HG03460 (cell line): ENCODE measurements around the gene CD59.
"Not testable (repeated sequence)": the region's sequence is repeated elsewhere in the genome, so short reads cannot be mapped to it uniquely, and the experiment has no call there.

Experiments used
- ATAC-seq: cut with Tn5 transposase; IDR thresholded peaks from one replicate; pipeline ENCODE4 v1.9.1; 2021; ENCODE audit not compliant: unreplicated experiment

CD59 gene

DNA sequence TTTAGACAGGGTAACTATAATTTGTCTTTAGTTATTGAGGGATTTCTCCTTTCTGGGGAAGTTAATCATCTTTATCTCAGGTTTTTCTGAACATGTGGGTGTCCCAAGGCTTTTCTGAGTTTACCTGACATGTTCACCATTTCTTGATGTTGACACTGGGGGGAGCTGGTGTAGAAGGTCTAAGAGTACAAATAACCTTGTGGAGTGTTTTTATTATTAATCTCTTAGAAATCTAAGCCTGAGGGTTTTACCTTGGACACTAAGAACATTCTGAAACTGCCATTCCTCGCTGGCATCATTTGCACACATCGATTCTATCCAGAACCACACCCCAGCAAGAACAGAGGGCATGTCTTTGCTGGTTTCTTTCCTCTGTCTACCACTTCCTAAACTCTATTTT lies 20.0 kb downstream of the CD59 start:
- ATAC-seq = no peak

DNA sequence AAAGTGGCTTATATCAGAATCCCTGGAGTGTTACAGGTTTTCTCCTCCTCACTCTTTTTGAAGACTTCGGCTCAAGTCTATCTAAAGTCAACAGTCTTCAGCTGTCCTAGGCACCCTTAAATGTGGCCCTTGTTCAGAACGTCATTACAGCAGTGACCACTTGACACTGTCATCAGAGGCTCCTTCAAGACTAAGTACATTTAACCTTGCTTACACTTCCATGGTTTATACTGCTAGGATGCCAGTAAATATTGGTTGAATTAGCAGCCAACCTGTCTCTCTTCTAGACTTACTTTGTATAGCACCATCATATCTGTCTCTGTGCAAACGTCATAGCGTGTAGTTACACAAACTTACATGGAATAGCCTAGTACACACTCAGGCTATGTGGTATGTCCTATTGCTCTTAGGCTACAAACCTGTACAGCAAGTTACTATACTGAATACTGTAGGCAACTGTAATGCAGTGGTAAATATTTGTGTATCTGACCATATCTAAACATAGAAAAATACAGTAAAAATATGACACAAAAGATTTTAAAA lies 22.3 kb downstream of the CD59 start:
- no peak for ATAC-seq

DNA sequence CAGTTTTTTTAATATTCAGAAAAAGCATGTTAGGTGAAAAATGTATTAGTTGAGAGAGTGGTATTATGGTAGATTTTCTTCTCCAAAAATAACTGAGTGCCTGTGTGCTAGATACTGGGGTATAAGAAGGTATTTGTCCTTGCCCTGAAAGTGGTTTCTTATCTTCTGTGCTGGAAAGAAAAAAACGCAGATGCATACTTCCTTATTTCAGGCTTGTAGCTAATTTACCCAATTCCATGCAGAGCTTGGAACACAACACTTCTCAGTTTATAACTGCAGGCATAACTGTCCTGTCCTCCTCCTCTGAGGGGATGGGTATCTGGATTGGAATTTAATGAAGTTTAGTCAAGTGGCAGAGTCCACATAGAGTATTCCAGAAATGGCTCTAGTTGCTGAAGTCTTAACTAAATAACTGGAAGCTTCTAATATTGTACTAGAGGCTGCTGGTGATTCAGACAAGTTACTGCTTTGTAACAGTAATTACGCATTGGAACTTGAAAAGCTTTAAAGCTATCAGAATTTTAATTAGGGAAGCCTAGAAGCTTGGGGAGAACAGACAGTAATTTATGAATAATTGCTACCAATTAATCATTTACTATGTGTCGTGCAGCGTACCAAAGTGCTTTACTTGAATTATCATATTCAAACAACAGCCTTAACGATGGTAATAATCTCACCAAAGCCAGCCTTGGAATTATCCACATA lies 22.9 kb downstream of the CD59 start:
- no peak for ATAC-seq

DNA sequence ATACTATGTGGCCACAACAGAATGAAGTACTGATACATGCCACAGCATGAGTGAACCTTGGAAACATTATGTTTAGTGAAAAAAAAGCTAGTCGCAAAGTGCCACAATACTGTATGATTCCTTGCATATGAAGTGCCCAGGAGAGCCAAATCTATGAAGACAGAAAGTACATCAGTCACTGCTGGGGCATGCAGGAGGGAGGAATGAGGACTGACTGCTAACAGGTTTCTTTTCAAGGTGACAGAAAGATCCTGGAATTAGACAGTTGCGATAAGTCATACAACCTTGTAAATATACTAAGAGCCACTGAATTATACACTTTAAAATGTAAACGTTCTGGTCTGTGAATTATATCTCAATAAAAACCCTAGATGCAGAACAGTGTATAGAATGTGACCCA lies 23.8 kb downstream of the CD59 start:
- no peak for ATAC-seq

DNA sequence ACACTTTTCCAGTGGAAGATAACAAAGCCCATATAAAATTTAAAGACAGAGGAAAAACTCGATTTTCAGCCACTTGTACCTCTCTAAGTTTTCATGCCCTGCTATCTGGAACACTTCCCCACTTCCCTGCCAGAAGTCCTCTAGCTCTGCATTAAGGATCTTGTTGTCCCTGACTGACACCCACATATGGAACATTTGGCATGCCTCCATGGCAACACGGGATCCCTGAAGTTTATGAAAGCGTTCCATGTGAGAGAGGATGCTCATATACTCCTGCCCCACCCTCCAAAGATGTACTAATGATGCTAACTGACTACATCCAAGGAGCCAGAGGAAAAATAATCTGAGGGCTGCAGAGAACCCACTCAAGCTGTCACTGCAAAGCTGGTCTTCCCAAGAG lies 26.8 kb downstream of the CD59 start:
- no peak for ATAC-seq

DNA sequence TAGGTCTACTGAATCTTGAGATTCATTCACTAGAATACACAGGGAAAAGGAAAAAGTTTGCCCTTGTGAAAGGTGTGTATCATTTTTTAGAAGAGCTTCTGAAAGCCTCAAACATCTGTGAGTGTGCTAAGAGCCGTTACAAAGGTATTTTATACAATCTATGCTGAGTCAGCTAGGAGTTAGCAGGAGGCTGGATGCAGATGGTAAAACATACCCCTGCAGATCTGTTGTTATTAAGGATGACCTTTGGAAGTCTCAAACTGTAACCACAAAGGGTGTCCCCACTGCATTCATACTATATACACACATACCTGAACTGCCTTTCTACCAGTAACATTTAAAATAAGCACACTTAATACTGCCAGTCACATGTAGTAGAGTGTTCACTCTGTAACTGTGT lies 27.2 kb downstream of the CD59 start:
- ATAC-seq = no peak

DNA sequence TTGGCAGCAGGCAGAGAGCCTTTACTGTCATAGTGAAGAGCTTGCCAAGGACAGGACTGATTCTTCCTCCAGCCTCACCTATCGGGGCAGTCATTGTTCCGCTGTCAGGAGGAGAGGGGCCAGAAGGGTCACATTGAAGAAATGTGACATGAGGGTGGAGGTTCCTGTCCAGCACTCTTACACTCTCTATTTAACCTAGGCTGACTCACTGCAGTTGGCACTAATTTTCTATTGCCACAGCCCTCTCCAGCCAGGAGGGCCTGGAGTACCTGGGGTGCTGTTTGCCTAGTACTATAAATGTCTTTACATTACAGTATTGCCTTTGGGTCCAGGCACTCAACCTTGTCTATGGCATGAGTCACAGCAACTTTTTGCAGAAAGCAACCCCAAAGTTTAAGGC lies 28.4 kb downstream of the CD59 start:
- ATAC-seq = not testable (repeated sequence)

DNA sequence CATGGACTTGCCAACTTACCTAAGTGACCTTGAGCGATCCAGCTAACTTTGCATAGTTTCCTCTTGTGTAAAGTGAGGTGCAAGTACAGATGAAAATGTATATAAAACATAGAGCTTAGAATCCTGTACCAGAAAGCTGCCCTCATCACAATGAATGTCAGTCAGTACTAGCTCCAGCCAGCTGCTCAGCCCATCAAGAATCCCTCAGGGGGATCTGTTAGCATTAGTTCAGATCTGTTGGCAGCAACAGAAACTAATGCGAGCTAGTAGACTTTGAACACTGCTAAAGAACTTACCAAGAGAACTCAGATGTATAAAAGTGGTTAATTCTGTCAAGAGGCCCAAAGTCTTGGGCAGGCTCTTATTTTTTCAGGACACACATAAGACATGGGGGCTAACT lies 29.3 kb downstream of the CD59 start:
- ATAC-seq = no peak

DNA sequence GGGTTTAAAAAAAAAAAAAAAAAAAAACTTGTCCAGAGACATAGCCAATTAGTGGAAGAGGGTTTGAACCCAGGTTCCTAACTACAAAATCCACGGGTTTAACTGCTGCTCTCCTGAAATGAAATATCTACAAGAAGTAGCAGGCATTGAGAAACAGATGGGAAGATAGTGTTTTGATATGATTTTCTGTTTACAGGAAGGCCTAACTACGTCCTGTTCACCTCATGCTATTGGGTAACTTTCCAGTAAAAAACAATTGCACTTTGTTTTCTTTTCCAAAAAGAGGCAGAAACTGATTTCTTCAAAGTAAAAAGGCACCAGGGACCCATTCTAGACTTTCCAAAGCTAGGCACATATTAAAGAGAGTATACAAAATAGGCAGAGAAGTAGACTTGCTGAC lies 29.7 kb downstream of the CD59 start:
- ATAC-seq = no peak

DNA sequence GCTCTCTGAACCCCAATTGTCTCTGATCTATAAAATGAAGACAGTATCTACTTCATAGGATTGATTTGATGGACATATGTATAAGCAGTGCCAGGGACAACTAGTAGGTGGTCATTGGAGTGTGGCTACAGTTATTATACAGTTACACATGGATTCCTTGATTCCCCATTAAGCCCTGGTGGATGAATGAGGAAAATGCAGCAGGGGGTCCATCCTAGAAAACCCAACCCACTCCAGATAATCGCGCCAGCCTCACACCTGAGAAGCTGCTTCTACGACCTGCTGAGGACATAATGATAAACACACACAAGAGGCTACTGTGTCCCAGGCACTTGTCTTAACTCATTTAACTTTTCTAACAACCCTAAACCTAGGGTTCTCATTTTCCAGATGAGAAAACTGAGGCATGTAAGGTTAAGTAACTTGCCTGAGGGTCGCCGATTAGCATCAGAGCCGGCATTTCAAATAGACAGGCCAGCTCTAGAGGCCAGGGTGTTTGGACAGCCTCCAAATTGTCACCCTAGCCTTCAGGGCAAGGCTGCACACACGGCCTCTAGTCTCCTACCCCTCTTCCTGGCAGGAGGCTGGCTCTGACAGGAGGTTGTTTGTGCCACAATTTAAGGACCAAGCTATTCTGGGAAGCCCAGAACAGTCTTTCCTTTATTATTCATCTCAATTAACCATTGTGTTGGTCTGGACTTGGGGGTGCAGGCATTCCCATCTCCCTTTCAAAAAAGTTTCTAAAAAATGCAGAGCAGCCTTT lies 31.8 kb downstream of the CD59 start:
- ATAC-seq = no peak

DNA sequence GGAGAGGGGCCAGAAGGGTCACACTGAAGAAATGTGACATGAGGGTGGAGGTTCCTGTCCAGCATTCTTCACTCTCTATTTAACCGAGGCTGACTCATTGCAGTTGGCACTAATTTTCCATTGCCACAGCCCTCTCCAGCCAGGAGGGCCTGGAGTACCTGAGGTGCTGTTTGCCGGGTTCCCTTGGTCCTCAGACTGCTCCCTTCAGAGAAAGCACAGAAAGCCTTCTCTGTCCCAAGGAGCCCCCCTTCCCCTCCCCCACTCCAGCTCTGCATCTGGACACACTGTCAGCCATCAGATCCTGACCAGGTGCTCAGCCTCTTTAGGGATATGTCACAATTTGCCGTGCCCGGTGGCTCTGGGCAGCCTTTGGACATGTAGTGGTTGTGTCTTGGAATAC lies 32.4 kb downstream of the CD59 start:
- no peak for ATAC-seq

DNA sequence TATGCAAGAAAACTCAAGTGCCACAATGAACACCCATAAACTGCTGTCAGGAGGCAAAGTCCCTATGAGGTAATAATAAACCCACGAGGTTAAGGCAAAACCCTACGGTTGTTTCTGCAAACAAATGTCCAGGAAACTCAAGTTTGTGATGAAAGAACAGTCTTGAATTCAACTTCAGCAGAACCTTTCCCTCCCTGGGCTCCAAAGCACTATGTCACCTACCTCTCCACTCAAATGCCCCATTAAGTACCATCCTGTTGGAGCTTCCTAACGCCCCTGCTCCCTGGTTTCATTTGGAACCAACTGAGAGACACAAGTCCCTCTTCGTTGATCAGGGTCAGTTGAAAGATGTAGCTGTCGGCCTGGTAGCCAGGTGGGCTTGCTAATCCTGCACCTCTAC lies 33.0 kb downstream of the CD59 start:
- ATAC-seq = no peak

DNA sequence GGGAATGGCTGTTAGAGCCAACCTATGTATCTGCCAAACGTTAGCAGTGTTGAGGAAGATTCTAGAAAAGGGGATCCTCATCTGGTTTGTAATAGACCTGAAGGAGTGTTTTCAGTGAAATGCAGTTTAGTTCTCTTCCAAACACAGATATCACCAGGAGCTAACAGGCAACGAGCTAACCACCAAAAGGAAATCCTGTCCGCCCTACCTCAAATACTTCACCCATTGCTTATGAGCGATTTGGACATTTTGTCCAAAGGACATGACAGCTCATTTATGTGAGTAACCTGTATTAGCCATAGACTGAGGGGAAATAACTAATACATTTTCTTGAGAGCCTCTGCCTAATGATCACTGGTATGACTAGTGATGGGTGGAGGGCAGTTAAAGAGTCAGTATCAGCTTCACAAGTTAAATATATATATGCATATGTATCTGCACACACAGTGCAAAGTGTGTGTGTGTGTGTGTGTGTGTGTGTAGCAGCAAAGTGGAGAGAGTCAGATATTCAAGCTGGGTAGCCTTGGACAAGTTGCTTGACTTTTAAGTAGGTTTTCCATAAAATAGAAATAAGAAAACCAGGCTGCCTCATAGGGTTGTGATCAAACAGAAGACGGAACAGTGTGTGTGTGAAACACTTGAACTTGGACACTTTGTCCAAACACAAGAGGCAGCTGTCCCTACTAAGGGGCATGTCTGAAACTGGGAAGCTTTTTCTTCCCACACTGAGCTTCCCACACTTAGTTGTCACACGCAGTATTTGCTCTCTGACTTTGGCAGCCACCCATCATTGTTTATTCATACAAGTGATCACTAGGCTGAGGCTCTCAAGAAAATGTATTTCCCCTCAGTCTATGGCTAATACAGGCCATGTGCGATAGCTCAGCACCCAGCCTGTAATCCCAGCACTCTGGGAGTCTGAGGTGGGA lies 34.7 kb downstream of the CD59 start:
- ATAC-seq = no peak

DNA sequence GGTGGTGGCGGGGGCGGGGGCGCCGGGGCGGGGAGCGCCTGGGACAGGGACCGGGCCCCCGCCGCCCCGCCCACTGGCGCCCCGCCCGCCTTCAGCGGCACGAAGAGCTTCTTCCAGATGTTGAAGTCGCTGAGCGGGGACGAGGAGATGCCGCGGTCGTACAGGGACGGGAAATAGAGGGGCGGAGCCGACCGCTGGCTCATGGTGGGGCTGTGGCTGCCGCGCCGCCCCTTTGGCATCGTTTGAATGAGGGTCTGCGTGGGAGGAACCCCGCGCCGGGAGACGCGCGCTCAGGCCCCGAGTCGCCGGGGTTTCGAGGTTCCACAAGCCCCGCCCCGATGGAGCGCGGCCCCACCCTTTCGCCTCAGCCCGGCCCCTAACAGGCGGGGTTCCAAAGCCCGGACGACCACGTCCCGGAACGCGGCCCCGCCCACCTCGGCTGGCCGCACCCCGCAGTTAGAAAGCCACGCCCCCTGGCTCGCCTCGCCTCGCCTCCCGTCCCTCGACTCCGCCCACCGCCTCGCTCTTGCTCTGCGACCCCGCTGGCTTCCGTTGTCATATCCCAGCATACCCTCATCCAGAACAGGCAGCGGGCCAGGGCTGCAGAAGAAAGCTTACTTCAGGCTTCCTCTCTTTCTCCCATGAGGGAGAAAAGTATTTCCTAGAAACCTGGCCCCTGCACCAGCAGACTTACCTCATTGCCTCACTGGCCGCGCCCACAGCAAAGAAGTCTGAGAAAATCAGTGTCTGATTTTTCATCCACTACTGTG lies 35.5 kb downstream of the CD59 start, which contains the start of gene C11orf91:
Gene C11orf91, minus strand, starts transcription at position 325 of the 770 bp plus-strand sequence. Its CDS starts 86 bp downstream, at position 239.
- peak; percentile 90 for ATAC-seq

DNA sequence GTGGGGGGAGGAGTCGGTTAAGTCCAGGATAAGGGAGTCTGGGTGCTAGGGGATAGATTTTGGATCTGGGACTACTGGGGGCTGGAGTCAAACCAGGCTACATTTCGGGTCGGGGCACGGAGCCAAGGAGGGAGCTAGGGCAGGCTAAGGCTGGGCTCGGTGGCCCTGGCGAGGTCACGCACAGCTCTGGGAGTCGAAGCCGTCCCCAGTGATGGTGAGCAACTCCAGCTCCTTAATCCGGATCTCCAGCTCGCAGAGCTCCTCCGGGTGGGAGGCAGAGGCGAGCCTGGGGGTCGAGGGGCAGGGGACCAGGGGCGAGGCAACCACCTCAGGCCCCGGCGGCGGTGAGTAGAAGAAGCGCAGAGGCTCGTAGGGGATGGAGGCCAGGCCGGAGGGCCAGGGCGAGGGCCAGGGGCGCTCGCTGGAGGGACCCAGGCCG lies 36.1 kb downstream of the CD59 start:
- no peak for ATAC-seq

DNA sequence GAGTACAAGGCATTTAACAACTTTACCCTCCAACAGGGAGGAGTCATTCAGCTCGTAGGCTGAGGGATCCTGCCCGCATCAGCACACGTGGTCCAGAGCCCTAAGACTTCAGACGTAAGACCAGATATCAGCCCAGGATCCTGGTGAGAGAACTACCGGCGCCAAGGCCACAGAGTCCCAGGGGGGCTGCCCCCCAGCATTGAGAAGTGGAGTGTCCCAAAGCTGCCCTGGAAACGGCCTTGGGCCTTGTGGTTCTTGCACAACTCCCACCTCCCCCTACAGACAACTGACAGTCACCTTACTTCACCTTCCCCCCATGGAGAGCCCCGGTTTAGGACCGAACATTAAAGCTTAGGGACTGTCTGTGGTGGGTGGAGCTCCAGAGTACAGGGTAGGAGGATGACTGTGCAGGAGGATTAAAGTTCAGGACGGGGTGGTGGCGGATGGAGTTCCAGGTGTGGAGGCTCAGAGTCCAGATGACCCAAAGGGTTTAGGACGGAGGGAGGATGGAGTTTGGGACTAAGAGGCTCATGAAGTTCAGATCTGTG lies 36.6 kb downstream of the CD59 start:
- no peak for ATAC-seq

DNA sequence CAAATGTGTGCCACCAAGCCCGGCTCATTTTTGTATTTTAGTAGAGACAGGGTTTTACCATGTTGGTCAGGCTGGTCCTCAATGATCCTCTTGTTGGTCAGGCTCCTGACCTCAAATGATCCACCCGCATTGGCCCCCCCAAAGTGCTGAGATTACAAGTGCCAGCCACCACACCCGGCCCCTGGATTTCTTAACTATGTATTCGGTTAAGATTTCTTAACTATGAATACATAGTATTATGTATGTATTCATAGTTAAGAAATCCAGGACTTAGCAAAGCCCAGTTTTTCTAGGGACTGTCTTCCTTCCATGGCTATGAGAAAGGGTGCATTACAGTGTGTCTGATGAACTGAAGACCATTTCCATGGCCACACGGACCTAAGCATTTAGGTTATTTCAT lies 37.3 kb downstream of the CD59 start:
- ATAC-seq = no peak

DNA sequence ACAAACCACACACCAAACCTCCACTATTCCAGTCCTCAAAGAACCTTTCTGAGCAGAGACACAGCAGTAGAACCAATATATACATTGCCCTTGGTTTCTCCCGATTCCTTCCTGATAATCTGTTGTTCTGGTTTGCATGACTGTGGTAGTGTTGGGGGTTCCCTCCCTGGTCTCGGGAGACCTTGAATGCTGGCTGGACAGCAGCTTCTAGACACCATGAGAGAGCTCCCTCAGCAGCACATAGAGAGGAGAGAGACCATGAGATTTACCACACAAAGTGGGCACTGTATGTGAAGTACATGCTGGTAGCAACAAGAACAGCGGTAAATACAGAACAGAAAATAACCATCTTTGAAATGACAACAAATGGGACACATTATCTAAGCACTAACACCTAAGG lies 38.2 kb downstream of the CD59 start:
- no peak for ATAC-seq

DNA sequence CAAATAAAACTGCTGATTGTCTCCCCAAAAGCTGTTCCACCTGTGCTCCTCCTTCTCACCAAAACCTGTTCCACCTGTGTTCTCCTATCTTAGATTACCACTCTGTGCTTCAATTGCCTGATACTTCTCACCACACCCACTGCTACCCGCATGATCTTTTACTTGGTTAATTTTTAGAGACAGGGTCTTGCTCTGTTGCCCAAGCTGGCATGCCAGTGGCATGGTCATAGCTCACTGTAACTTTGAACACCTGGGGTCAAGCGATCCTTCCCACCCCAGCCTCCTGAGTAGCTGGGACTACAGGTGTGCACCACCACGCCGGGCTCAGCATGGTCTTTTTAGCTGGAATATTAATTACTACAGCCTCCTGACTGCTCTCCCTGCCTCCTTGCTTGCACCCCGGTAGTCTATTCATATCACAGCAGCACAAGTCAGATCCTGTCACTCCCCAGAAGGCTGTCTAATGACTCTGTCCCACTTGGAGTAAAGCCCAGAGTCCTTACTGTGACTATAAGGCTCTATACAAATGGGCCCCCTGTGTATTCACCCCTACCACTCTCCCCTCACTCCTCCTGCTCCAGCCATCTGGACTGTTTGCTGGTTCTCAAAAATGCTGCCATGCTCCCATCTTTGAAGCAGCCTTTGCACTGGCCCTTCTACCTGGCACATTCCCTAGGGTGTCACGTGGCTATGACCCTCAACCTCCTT lies 39.1 kb downstream of the CD59 start:
- no peak for ATAC-seq

DNA sequence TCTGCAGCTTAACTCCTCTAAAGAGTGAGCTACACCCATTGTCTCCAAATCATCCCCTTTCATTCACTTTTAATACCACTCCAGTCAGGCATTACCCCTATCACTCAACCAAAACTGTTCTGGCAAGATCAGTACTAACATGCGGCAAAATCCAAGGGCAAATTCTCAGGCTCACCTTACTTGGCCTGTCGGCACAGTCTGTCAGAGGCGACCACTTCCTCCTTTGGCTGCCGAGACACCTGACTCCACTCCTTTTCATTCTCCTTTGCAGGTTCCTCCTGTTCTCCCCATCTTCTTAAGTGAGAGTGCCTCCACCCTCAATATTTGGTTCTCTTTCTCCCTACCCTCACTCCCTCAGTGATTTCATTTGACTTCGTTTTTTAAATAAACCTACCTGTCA lies 39.8 kb downstream of the CD59 start:
- no peak for ATAC-seq
